ENCODE results near the gene EHMT1.

- TF ChIP-seq, protein P1, sequence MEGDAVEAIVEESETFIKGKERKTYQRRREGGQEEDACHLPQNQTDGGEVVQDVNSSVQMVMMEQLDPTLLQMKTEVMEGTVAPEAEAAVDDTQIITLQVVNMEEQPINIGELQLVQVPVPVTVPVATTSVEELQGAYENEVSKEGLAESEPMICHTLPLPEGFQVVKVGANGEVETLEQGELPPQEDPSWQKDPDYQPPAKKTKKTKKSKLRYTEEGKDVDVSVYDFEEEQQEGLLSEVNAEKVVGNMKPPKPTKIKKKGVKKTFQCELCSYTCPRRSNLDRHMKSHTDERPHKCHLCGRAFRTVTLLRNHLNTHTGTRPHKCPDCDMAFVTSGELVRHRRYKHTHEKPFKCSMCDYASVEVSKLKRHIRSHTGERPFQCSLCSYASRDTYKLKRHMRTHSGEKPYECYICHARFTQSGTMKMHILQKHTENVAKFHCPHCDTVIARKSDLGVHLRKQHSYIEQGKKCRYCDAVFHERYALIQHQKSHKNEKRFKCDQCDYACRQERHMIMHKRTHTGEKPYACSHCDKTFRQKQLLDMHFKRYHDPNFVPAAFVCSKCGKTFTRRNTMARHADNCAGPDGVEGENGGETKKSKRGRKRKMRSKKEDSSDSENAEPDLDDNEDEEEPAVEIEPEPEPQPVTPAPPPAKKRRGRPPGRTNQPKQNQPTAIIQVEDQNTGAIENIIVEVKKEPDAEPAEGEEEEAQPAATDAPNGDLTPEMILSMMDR (IDR thresholded peaks at IDR 0.05): no peak
- TF ChIP-seq EP300 (IDR thresholded peaks at IDR 0.05): no peak
- no peak for TF ChIP-seq POLR2A (IDR thresholded peaks at IDR 0.05; ENCODE audit: low read depth)
Measured at GRCh38 chr9:137703842-137704508, 85.2 kb downstream of the EHMT1 start.

Measured in esophagus muscularis mucosa (tissue), 4 donors.